SW 1271 (cell line): Measurements from ENCODE around the gene AKAP7.
"Not testable (repeated sequence)": the region's sequence is repeated elsewhere in the genome, so short reads cannot be mapped to it uniquely, and the experiment has no call there.

Experiments used
- DNase-seq, 2 experiments: peaks; one replicate each; lab custom pipeline; 2025; lab: John Stamatoyannopoulos, UW

The AKAP7 gene

GRCh38 chr6:131135244-131136020, at the start of gene AKAP7:
Gene AKAP7, plus strand, starts transcription at chr6:131135467. Its CDS starts 297 bp downstream, at chr6:131135764.
- peak; percentile 27 to 64 for DNase-seq

- DNase-seq: not testable (repeated sequence)
Measured at GRCh38 chr6:131090339-131090738, 44.9 kb upstream of the AKAP7 start.

GRCh38 chr6:131091944-131092343, 43.3 kb upstream of the AKAP7 start:
- DNase-seq: not testable (repeated sequence)

- no peak for DNase-seq
Measured at GRCh38 chr6:131093334-131093733, 41.9 kb upstream of the AKAP7 start.

- DNase-seq: no peak
Measured at GRCh38 chr6:131096786-131097185, 38.5 kb upstream of the AKAP7 start.

- peak in 1 of 2 experiments; percentile 24 for DNase-seq
Measured at GRCh38 chr6:131101911-131102680, 33.2 kb upstream of the AKAP7 start.

GRCh38 chr6:131103296-131103695, 32.0 kb upstream of the AKAP7 start:
- no peak for DNase-seq

- no peak for DNase-seq
Measured at GRCh38 chr6:131103901-131104300, 31.4 kb upstream of the AKAP7 start.

- peak in 1 of 2 experiments; percentile 41 for DNase-seq
Measured at GRCh38 chr6:131107151-131107550, 28.1 kb upstream of the AKAP7 start.

GRCh38 chr6:131112249-131112648, 23.0 kb upstream of the AKAP7 start:
- no peak for DNase-seq

- no peak for DNase-seq
Measured at GRCh38 chr6:131115651-131116050, 19.6 kb upstream of the AKAP7 start.

- no peak for DNase-seq
Measured at GRCh38 chr6:131116321-131116720, 18.9 kb upstream of the AKAP7 start.

GRCh38 chr6:131116755-131117360, 18.4 kb upstream of the AKAP7 start:
- DNase-seq: peak in 1 of 2 experiments; percentile 55

- DNase-seq: no peak
Measured at GRCh38 chr6:131117878-131118277, 17.4 kb upstream of the AKAP7 start.

- DNase-seq: no peak
Measured at GRCh38 chr6:131122007-131122406, 13.3 kb upstream of the AKAP7 start.

- no peak for DNase-seq
Measured at GRCh38 chr6:131122516-131122915, 12.8 kb upstream of the AKAP7 start.

GRCh38 chr6:131124336-131125071, 10.8 kb upstream of the AKAP7 start:
- DNase-seq: no peak

- DNase-seq: no peak
Measured at GRCh38 chr6:131125431-131125830, 9.8 kb upstream of the AKAP7 start.

- no peak for DNase-seq
Measured at GRCh38 chr6:131129689-131130553, 5.3 kb upstream of the AKAP7 start.

- no peak for DNase-seq
Measured at GRCh38 chr6:131130554-131130940, 4.7 kb upstream of the AKAP7 start.

GRCh38 chr6:131132360-131132759, 2.9 kb upstream of the AKAP7 start:
- DNase-seq: no peak
